ENCODE measurements around the gene UMODL1.

The UMODL1 gene

DNA sequence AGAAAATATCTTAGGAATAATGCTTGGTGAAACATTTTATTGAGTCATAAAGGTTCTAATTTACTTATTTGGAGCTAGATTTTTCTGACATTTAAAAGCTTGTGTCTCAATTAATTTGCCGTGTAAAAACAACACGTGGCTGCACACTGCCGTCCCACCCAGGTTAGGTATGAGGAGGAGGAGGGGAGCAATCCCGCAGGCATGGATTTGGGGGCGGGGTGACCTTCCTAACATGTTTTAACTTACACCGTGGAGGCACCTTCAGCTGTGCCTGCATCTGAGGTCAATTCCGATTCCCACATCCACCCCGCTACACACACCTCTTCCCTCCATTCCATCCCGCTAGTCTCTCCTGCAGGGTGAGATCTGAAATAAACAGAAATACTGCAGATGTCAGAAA is 28.5 kb upstream of the UMODL1 start:
- DNase-seq (ENCODE audit: low spot score) = no peak
- TF ChIP-seq, protein P1, sequence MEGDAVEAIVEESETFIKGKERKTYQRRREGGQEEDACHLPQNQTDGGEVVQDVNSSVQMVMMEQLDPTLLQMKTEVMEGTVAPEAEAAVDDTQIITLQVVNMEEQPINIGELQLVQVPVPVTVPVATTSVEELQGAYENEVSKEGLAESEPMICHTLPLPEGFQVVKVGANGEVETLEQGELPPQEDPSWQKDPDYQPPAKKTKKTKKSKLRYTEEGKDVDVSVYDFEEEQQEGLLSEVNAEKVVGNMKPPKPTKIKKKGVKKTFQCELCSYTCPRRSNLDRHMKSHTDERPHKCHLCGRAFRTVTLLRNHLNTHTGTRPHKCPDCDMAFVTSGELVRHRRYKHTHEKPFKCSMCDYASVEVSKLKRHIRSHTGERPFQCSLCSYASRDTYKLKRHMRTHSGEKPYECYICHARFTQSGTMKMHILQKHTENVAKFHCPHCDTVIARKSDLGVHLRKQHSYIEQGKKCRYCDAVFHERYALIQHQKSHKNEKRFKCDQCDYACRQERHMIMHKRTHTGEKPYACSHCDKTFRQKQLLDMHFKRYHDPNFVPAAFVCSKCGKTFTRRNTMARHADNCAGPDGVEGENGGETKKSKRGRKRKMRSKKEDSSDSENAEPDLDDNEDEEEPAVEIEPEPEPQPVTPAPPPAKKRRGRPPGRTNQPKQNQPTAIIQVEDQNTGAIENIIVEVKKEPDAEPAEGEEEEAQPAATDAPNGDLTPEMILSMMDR (IDR thresholded peaks at IDR 0.05; ENCODE audit: borderline replicate concordance, control extremely low read depth, extremely low read depth, insufficient read depth, missing control alignments) = no peak
- in situ Hi-C loops (cut with MboI; ENCODE audit: low sequenced_read_pairs, unreplicated experiment) = no loop called here

DNA sequence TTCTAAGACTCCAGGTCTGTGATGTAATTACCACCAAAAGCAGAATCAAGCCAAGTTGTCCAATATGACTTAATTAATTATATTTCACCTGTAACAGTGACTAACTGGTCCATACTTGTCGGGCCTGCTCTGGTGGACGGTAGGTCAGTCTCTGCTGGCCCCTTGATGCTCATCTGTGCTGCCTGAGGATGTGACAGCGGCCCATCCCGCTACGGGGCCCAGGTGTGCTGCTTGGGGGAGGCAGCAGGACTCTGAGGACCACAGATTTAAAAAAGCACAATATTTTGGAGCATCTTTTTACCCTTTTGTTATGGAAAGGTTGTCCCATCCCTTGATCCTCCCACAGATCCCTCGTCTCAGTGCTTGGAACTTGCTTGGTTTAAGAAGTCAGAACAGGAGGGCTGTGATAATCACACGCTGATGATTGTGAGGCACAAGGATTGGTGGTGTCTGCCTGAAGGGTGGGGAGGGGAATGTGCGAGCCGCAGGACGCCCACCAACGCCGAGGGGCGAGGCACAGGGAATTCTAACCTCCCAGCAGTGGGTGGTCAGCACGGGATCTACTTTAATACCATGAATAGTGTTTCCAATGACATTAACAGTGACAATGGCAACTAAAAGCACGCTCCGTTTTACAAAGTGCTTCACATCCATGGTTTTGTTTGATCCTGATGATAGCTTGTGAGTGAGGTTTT is 27.8 kb upstream of the UMODL1 start:
- in situ Hi-C loops (cut with MboI; ENCODE audit: low sequenced_read_pairs, unreplicated experiment) = no loop called here
- TF ChIP-seq, protein P1 (IDR thresholded peaks at IDR 0.05; ENCODE audit: borderline replicate concordance, control extremely low read depth, extremely low read depth, insufficient read depth, missing control alignments) = no peak

DNA sequence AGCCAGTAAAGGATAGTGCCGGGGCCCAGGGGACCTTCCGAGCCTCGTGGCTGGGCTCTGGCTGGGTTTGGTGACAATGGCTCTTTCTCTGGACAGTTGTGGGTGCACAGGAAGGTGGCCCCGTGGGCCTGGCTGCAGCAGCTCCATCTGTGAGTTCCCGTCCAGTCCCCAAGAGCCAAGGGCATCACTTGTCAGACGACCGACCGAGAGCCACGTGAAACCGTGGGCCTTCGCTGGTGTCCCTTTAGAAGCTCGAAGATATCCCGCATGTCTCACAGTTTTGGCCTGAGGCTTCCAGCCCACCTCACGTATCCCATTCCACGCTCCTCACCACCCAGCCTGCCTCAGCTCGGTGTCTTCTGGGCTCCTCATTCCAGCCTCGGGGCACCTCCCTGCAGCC is 27.2 kb upstream of the UMODL1 start:
- in situ Hi-C loops (cut with MboI; ENCODE audit: low sequenced_read_pairs, unreplicated experiment) = no loop called here

More for the DNA sequence above, 27.8 kb upstream of the UMODL1 start:
- no peak for DNase-seq (ENCODE audit: low spot score)

DNA sequence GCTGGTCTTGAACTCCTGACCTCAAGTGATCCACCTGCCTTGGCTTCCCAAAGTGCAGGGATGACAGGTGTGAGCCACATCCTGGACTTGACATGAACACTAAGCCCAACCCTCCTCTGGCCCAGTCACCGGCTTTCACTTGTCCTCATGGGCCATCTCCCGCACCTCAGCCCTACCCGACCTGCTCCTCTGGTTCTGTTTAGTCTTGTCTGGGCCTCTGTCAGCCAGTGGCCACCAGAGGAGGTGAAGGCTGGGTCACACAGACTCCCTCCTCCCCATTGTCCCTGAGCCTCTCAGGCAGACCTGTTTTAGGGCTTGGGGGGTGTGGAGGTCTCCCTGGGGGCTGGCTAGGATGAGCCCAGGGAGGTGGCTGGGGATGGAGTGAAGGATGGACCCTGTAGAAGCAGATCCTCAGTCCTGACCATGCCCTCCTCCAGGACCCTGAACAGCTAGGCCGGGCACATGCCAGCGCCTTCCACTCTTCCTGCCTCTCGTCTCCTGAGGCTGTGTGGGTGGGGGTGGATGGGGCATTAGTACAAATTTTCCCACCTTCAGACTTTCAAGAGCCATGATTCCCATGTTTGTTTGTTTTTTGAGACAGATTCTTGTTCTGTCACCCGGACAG is 26.1 kb upstream of the UMODL1 start:
- in situ Hi-C loops (cut with MboI; ENCODE audit: low sequenced_read_pairs, unreplicated experiment) = no loop called here
- DNase-seq (ENCODE audit: low spot score) = no peak
- TF ChIP-seq, protein P1 (IDR thresholded peaks at IDR 0.05; ENCODE audit: borderline replicate concordance, control extremely low read depth, extremely low read depth, insufficient read depth, missing control alignments) = no peak

More for the DNA sequence above, 27.2 kb upstream of the UMODL1 start:
- no peak for DNase-seq (ENCODE audit: low spot score)
- TF ChIP-seq, protein P1 (IDR thresholded peaks at IDR 0.05; ENCODE audit: borderline replicate concordance, control extremely low read depth, extremely low read depth, insufficient read depth, missing control alignments) = no peak

DNA sequence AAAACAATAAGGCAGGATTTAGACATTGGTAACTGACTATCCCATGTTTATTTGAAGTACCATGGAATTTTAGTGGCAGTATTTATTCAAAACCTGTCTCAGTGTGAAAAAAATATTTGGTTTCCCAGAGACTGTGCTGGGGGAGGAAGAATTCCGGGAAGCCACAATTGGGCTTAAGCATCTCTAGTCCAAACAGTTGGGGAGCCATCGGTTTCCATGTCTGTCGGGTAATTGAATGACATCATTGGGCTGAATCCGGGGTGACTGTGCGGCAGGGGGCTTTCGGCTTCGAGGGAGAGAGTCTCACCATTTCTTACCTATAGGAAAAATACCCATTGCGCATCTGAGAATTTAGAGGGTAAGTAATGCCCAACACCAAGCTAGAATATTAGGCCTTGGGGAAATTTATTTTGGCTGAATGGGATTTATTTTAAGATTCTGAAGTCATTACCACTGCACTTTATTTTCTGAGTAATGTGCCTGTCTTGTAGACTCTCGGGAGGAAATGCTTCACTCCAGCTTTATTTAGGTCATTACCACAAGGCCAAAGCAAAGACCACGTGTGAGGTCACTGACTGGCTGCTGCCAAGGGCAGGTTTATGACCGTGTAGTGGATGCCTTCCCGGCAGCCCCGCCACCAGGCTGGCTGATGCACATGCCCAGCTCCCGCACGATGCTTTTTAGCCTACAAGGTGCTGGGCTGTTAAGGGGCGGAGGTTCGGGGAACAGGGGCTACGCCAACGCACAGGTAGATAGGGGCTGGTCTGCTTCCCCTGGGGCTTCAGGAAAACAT is 23.1 kb upstream of the UMODL1 start:
- no peak for DNase-seq (ENCODE audit: low spot score)
- in situ Hi-C loops (cut with MboI; ENCODE audit: low sequenced_read_pairs, unreplicated experiment) = no loop called here
- TF ChIP-seq, protein P1 (IDR thresholded peaks at IDR 0.05; ENCODE audit: borderline replicate concordance, control extremely low read depth, extremely low read depth, insufficient read depth, missing control alignments) = no peak

DNA sequence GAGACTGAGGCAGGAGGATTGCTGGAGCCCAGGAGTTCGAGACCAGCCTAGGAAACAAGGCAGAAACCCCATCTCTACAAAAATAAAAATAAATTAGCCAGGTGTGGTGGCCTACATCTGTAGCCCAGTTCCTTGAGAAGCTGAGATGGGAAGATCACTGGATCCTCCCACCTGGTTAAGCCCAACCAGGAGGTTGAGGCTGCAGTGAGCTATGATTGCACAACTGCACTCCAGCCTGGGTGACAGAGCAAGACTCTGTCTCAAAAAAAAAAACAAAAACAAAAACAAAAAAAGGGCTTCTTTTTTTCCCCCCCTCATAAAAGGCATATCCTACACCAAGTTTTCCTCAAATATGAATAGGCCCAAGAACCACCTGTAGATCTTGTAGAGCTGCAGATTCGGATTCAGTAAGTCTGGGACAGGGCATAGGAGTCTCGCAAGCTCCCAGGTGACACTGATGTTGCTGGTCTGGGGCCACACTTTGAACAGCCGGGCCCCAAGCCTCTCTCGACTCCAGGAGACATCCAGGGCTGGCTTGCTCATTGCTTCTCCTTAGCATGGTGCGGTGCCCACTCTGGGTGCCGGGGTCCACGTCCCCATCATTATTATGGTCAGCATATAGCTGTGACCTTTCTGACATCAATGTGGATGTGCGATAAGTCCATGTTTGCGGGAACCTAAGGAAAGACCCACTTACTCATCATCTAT is 22.1 kb upstream of the UMODL1 start:
- DNase-seq (ENCODE audit: low spot score) = no peak
- in situ Hi-C loops (cut with MboI; ENCODE audit: low sequenced_read_pairs, unreplicated experiment) = no loop called here
- TF ChIP-seq, protein P1 (IDR thresholded peaks at IDR 0.05; ENCODE audit: borderline replicate concordance, control extremely low read depth, extremely low read depth, insufficient read depth, missing control alignments) = no peak

Data from GM13976 (cell line).